GM19023 (cell line): ENCODE measurements around the gene TMEM132E.
"Not testable (repeated sequence)": the region's sequence is repeated elsewhere in the genome, so short reads cannot be mapped to it uniquely, and the experiment has no call there.

Experiments
- ATAC-seq: cut with Tn5 transposase; IDR thresholded peaks from one replicate; pipeline ENCODE4 v1.9.1; 2021; ENCODE audit warnings: mild to moderate bottlenecking, moderate library complexity; ENCODE audit not compliant: unreplicated experiment

The TMEM132E gene

GRCh38 chr17:34579017-34579946 lies at the start of gene TMEM132E:
Gene TMEM132E, plus strand, starts transcription at chr17:34579582. Its CDS starts 1,495 bp downstream, at chr17:34581077.
- no peak for ATAC-seq

GRCh38 chr17:34530918-34531317 lies 48.5 kb upstream of the TMEM132E start:
- ATAC-seq, result no peak

- ATAC-seq, result no peak
These were observed 46.9 kb upstream of the TMEM132E start for GRCh38 chr17:34532281-34533065.

- ATAC-seq, result no peak
These were observed 45.4 kb upstream of the TMEM132E start for GRCh38 chr17:34533806-34534527.

GRCh38 chr17:34537445-34537844 lies 41.9 kb upstream of the TMEM132E start:
- ATAC-seq, result no peak

GRCh38 chr17:34538582-34538981 lies 40.8 kb upstream of the TMEM132E start:
- ATAC-seq, result not testable (repeated sequence)

GRCh38 chr17:34539881-34540280 lies 39.5 kb upstream of the TMEM132E start:
- ATAC-seq, result no peak

GRCh38 chr17:34542700-34543336 lies 36.6 kb upstream of the TMEM132E start:
- ATAC-seq, result no peak

- ATAC-seq, result no peak
These were observed 31.8 kb upstream of the TMEM132E start for GRCh38 chr17:34547453-34548063.

- ATAC-seq, result no peak
These were observed 29.4 kb upstream of the TMEM132E start for GRCh38 chr17:34549966-34550365.

GRCh38 chr17:34553907-34554306 lies 25.5 kb upstream of the TMEM132E start:
- no peak for ATAC-seq

- no peak for ATAC-seq
These were observed 23.0 kb upstream of the TMEM132E start for GRCh38 chr17:34556384-34556783.

GRCh38 chr17:34556931-34557330 lies 22.5 kb upstream of the TMEM132E start:
- ATAC-seq, result no peak

GRCh38 chr17:34561328-34561727 lies 18.1 kb upstream of the TMEM132E start:
- no peak for ATAC-seq

- no peak for ATAC-seq
These were observed 17.0 kb upstream of the TMEM132E start for GRCh38 chr17:34562387-34562786.

GRCh38 chr17:34565713-34566112 lies 13.7 kb upstream of the TMEM132E start:
- no peak for ATAC-seq

- ATAC-seq, result no peak
These were observed 13.2 kb upstream of the TMEM132E start for GRCh38 chr17:34566201-34566600.

- no peak for ATAC-seq
These were observed 12.5 kb upstream of the TMEM132E start for GRCh38 chr17:34566873-34567272.

GRCh38 chr17:34567691-34568465 lies 11.5 kb upstream of the TMEM132E start:
- no peak for ATAC-seq
